IMR-90 (cell line): ENCODE data around the gene PLPP6. TPM values are rescaled to one million over a fixed set of nuclear protein-coding genes. Genes with fewer than 3 reads are reported as not detected.
A peak's percentile ranks its signal among the peaks of the same experiment; 100 is the strongest.

Source experiments
- ATAC-seq: fragments of 200-7000 bp; cut with Tn5 transposase; 2 replicates; pipeline ENCODE4 v1.9.1; 2020; ENCODE audit warnings: low read depth, mild to moderate bottlenecking, moderate library complexity
- BruUV-seq: library from RNA; stranded (reverse); fragments of 400-500 nt; replicated peaks from 2 replicates; lab custom pipeline; 2021; lab: Mats Ljungman, UMichigan
- CTCF ChIA-PET: fragments of 300-600 bp; formaldehyde crosslinking; extraction: SDS; loops from one replicate; lab custom pipeline; 2021; ENCODE audit warnings: antibody characterized with exemption; lab: Yijun Ruan, JAX
- POLR2A ChIA-PET: fragments of 300-600 bp; sonication (Branson Sonifier 250); formaldehyde crosslinking; loops from one replicate; lab custom pipeline; 2022; ENCODE audit warnings: antibody characterized with exemption; ENCODE audit not compliant: unreplicated experiment; lab: Charles Lee
- DNase-seq: peaks from one replicate; pipeline ENCODE4 v3.0.0; 2013
- H2AFZ ChIP-seq: replicated peaks from 2 replicates; pipeline ENCODE3; 2013; ENCODE audit warnings: low read length, mild to moderate bottlenecking; ENCODE audit not compliant: poor library complexity
- H2AK5ac ChIP-seq: 2 replicates; pipeline ENCODE4 v1.6.1; 2013; ENCODE audit warnings: low read depth, low read length, inconsistent platforms
- H2AK9ac ChIP-seq: replicated peaks from 2 replicates; pipeline ENCODE3; 2013; ENCODE audit warnings: mild to moderate bottlenecking, low read depth, low read length, moderate library complexity; ENCODE audit not compliant: poor library complexity
- H2BK120ac ChIP-seq: 2 replicates; pipeline ENCODE4 v1.6.1; 2013; ENCODE audit warnings: low read depth, low read length, inconsistent platforms
- H2BK15ac ChIP-seq: 3 replicates; pipeline ENCODE4 v1.6.1; 2013; ENCODE audit warnings: low read depth, low read length, inconsistent platforms
- H2BK20ac ChIP-seq: 2 replicates; pipeline ENCODE4 v1.6.1; 2013; ENCODE audit warnings: low read depth, mild to moderate bottlenecking, inconsistent platforms, low read length, moderate library complexity
- H2BK5ac ChIP-seq: 2 replicates; pipeline ENCODE4 v1.6.1; 2013; ENCODE audit warnings: mild to moderate bottlenecking, low read depth, low read length, inconsistent platforms; ENCODE audit not compliant: poor library complexity, severe bottlenecking
- H3K14ac ChIP-seq: replicated peaks from 2 replicates; pipeline ENCODE4 v1.6.1; 2013; ENCODE audit warnings: low read depth, low read length, inconsistent platforms
- H3K18ac ChIP-seq: 2 replicates; pipeline ENCODE4 v1.6.1; 2013; ENCODE audit warnings: low read depth, low read length, control low read depth
- H3K23ac ChIP-seq: 2 replicates; pipeline ENCODE4 v1.6.1; 2013; ENCODE audit warnings: low read depth, low read length, inconsistent platforms
- H3K27ac ChIP-seq: 2 replicates; pipeline ENCODE4 v1.5.1; 2013; ENCODE audit warnings: mild to moderate bottlenecking, control low read depth, low read length; ENCODE audit not compliant: insufficient read depth
- H3K27me3 ChIP-seq: 2 replicates; pipeline ENCODE4 v1.6.1; 2013; ENCODE audit warnings: low read length; ENCODE audit not compliant: control insufficient read depth, insufficient read depth
- H3K36me3 ChIP-seq: 2 replicates; pipeline ENCODE4 v1.6.1; 2013; ENCODE audit warnings: low read length, mixed read lengths; ENCODE audit not compliant: control insufficient read depth, insufficient read depth
- H3K4ac ChIP-seq: 2 replicates; pipeline ENCODE4 v1.6.1; 2013; ENCODE audit warnings: low read depth, low read length, inconsistent platforms
- H3K4me1 ChIP-seq: 2 replicates; pipeline ENCODE4 v1.6.1; 2013; ENCODE audit warnings: low read length, mixed read lengths; ENCODE audit not compliant: control insufficient read depth, insufficient read depth
- H3K4me2 ChIP-seq: 2 replicates; pipeline ENCODE4 v1.6.1; 2013; ENCODE audit warnings: low read depth, mild to moderate bottlenecking, control low read depth, low read length, moderate library complexity
- H3K4me3 ChIP-seq: 2 replicates; pipeline ENCODE4 v1.5.1; 2013; ENCODE audit warnings: low read depth, mild to moderate bottlenecking, control low read depth, low read length, moderate library complexity; ENCODE audit not compliant: insufficient read depth
- H3K56ac ChIP-seq: 2 replicates; pipeline ENCODE4 v1.6.1; 2013; ENCODE audit warnings: low read length, inconsistent platforms; ENCODE audit not compliant: insufficient read depth; ENCODE audit errors: extremely low read depth
- H3K79me1 ChIP-seq, 2 experiments: 2 replicates each; pipeline ENCODE4 v1.6.1; 2013; ENCODE audit warnings: low read length in 2 of 2, inconsistent platforms in 1 of 2, low read depth in 1 of 2
- H3K9ac ChIP-seq: 2 replicates; pipeline ENCODE4 v1.6.1; 2013; ENCODE audit warnings: low read depth, low read length, control low read depth
- H3K9me1 ChIP-seq: 2 replicates; pipeline ENCODE4 v1.6.1; 2013; ENCODE audit warnings: low read length, inconsistent platforms; ENCODE audit not compliant: insufficient read depth
- H3K9me3 ChIP-seq: 2 replicates; pipeline ENCODE4 v1.6.1; 2013; ENCODE audit warnings: low read length; ENCODE audit not compliant: control insufficient read depth, insufficient read depth
- H4K20me1 ChIP-seq: 2 replicates; pipeline ENCODE4 v1.6.1; 2013; ENCODE audit warnings: low read length, inconsistent platforms; ENCODE audit not compliant: insufficient read depth
- H4K5ac ChIP-seq: 2 replicates; pipeline ENCODE4 v1.6.1; 2013; ENCODE audit warnings: mild to moderate bottlenecking, low read depth, low read length, control low read depth
- H4K8ac ChIP-seq, 2 experiments: 2 replicates each; pipeline ENCODE4 v1.6.1; 2013; ENCODE audit warnings: low read depth in 2 of 2, low read length in 2 of 2, control low read depth in 1 of 2, inconsistent platforms in 1 of 2
- H4K91ac ChIP-seq: 2 replicates; pipeline ENCODE4 v1.6.1; 2013; ENCODE audit warnings: low read depth, low read length, inconsistent platforms; ENCODE audit not compliant: insufficient read depth
- BHLHE40 ChIP-seq: fragments of 150-350 bp; IDR thresholded peaks from 2 replicates; pipeline ENCODE4 v1.6.1; 2016; ENCODE audit warnings: mild to moderate bottlenecking, low read depth, low read length
- CEBPB ChIP-seq: IDR thresholded peaks from 2 replicates; pipeline ENCODE4 v1.6.1; 2012; ENCODE audit warnings: low read depth, low read length, improper control_type of control experiment
- CHD1 ChIP-seq: IDR thresholded peaks from 2 replicates; pipeline ENCODE4 v1.6.1; 2012; ENCODE audit warnings: low read depth, low read length, improper control_type of control experiment
- FOS ChIP-seq: fragments of 150-350 bp; IDR thresholded peaks from 2 replicates; pipeline ENCODE4 v1.6.1; 2016; ENCODE audit warnings: low read depth, low read length
- MAFK ChIP-seq: IDR thresholded peaks from 2 replicates; pipeline ENCODE4 v1.6.1; 2012; ENCODE audit warnings: low read depth, low read length, improper control_type of control experiment
- MAZ ChIP-seq: IDR thresholded peaks from 2 replicates; pipeline ENCODE4 v1.6.1; 2012; ENCODE audit warnings: low read depth, mild to moderate bottlenecking, low read length, improper control_type of control experiment, moderate library complexity, borderline replicate concordance
- MXI1 ChIP-seq: IDR thresholded peaks from 2 replicates; pipeline ENCODE4 v1.6.1; 2012; ENCODE audit warnings: low read depth, mild to moderate bottlenecking, low read length, moderate library complexity, borderline replicate concordance
- NFE2L2 ChIP-seq: fragments of 150-350 bp; IDR thresholded peaks from 2 replicates; pipeline ENCODE4 v1.6.1; 2016; ENCODE audit warnings: low read depth, mild to moderate bottlenecking, low read length
- POLR2A ChIP-seq: IDR thresholded peaks from 2 replicates; pipeline ENCODE4 v1.6.1; 2012; ENCODE audit warnings: mild to moderate bottlenecking, low read depth, low read length
- RAD21 ChIP-seq: IDR thresholded peaks from 2 replicates; pipeline ENCODE4 v1.6.1; 2012; ENCODE audit warnings: low read length, improper control_type of control experiment
- RCOR1 ChIP-seq: IDR thresholded peaks from 2 replicates; pipeline ENCODE4 v1.6.1; 2012; ENCODE audit warnings: mild to moderate bottlenecking, low read length, improper control_type of control experiment; ENCODE audit not compliant: insufficient replicate concordance
- RFX5 ChIP-seq: IDR thresholded peaks from 2 replicates; pipeline ENCODE4 v1.8.0; 2012; ENCODE audit warnings: low read depth, mild to moderate bottlenecking, low read length, moderate library complexity
- SMC3 ChIP-seq: fragments of 150-350 bp; IDR thresholded peaks from 2 replicates; pipeline ENCODE4 v1.6.1; 2016; ENCODE audit warnings: low read depth, mild to moderate bottlenecking, antibody characterized with exemption, low read length, moderate library complexity
- WGBS, 2 experiments: methylation state at CpG; one replicate each; pipeline versions ENCODE4 v1.1.5 to v1.1.7; 2013; ENCODE audit warnings: missing lambda C conversion rate in 2 of 2; ENCODE audit not compliant: insufficient read length in 1 of 2; ENCODE audit errors: extremely low coverage in 2 of 2; 5-methylcytosine and 5-hydroxymethylcytosine counted together
- dilution Hi-C: fragments of 300-500 bp; cut with HindIII; formaldehyde crosslinking; loops from one replicate; pipeline ENCODE4 v1.14.3; 2018; ENCODE audit warnings: low sequenced_read_pairs; ENCODE audit not compliant: unreplicated experiment
- in situ Hi-C: fragments of 300-500 bp; cut with MboI; formaldehyde crosslinking; loops from 3 replicates; pipeline ENCODE4 v1.14.3; 2019; ENCODE audit warnings: low sequenced_read_pairs, inconsistent platforms, mixed read lengths
- intact Hi-C: fragments of 100-400 bp; cut with micrococcal nuclease; formaldehyde crosslinking; loops from 2 replicates; pipeline ENCODE4 v1.10.0; 2022
- polyA plus RNA-seq, 3 experiments: library from polyadenylated mRNA; depleted of rRNA; stranded (reverse); fragments of >200 nt; gene quantifications; 2 replicates each; pipeline ENCODE4 v1.2.3, GENCODE V29; 2012; ENCODE audit warnings: low replicate concordance in 1 of 3
- total RNA-seq: library from RNA; depleted of rRNA; stranded (reverse); fragments of >200 nt; gene quantifications from 2 replicates; pipeline ENCODE4 v1.2.3, GENCODE V29; 2012
- TF ChIP-seq, protein P1 (sequence below): conservative IDR thresholded peaks from 2 replicates; pipeline ENCODE4 v1.5.1; 2012; ENCODE audit warnings: mild to moderate bottlenecking, low read depth, low read length, improper control_type of control experiment
- TF ChIP-seq, protein P2 (sequence below): fragments of 150-350 bp; IDR thresholded peaks from 2 replicates; pipeline ENCODE4 v1.6.1; 2016; ENCODE audit warnings: low read depth, mild to moderate bottlenecking, low read length, moderate library complexity, borderline replicate concordance
- TF ChIP-seq, protein P3 (sequence below): fragments of 150-350 bp; IDR thresholded peaks from 2 replicates; pipeline ENCODE4 v1.6.1; 2017; ENCODE audit warnings: mild to moderate bottlenecking, antibody characterized with exemption, low read length, low read depth

PLPP6 gene
- total and polyA plus RNA-seq, 2 of the 4 experiments (the other 2 are of a cell fraction): 3.4 to 5.9 TPM

DNA sequence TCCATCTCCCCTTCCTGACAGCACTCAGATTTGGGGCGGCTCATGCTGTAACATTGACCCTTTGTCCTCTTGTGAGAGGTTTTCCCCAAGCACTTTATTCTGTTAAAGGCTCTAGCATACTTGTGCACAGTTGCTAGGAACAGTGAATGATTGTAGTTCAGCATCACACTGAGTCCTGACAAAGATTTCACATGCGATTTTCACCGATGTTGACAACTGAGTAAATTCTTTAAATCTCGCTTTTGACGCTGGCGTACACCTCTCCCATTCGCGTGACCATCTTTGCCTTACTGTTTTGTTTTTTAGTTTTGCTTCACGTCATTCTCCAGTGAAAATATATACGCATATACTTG lies 18.1 kb downstream of the PLPP6 start:
- H3K27ac ChIP-seq: peak overlapping the region; percentile 83
- TF ChIP-seq POLR2A (no peak), RAD21 (no peak), NFE2L2 (no peak), CEBPB (no peak), RCOR1 (no peak), RFX5 (no peak), SMC3 (no peak), MXI1 (no peak), FOS (no peak), MAFK (no peak), BHLHE40 (no peak), CHD1 (no peak), MAZ (no peak)
- TF ChIP-seq, protein P1, sequence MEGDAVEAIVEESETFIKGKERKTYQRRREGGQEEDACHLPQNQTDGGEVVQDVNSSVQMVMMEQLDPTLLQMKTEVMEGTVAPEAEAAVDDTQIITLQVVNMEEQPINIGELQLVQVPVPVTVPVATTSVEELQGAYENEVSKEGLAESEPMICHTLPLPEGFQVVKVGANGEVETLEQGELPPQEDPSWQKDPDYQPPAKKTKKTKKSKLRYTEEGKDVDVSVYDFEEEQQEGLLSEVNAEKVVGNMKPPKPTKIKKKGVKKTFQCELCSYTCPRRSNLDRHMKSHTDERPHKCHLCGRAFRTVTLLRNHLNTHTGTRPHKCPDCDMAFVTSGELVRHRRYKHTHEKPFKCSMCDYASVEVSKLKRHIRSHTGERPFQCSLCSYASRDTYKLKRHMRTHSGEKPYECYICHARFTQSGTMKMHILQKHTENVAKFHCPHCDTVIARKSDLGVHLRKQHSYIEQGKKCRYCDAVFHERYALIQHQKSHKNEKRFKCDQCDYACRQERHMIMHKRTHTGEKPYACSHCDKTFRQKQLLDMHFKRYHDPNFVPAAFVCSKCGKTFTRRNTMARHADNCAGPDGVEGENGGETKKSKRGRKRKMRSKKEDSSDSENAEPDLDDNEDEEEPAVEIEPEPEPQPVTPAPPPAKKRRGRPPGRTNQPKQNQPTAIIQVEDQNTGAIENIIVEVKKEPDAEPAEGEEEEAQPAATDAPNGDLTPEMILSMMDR: no peak
- TF ChIP-seq, protein P2, sequence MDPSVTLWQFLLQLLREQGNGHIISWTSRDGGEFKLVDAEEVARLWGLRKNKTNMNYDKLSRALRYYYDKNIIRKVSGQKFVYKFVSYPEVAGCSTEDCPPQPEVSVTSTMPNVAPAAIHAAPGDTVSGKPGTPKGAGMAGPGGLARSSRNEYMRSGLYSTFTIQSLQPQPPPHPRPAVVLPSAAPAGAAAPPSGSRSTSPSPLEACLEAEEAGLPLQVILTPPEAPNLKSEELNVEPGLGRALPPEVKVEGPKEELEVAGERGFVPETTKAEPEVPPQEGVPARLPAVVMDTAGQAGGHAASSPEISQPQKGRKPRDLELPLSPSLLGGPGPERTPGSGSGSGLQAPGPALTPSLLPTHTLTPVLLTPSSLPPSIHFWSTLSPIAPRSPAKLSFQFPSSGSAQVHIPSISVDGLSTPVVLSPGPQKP: no peak
- TF ChIP-seq, protein P3, sequence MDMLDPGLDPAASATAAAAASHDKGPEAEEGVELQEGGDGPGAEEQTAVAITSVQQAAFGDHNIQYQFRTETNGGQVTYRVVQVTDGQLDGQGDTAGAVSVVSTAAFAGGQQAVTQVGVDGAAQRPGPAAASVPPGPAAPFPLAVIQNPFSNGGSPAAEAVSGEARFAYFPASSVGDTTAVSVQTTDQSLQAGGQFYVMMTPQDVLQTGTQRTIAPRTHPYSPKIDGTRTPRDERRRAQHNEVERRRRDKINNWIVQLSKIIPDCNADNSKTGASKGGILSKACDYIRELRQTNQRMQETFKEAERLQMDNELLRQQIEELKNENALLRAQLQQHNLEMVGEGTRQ: no peak
- H4K8ac ChIP-seq: peak overlapping the region; percentile 2 to 78; a peak in 3 of 4 replicates
- H3K23ac ChIP-seq: peak overlapping the region; percentile 57
- peak overlapping the region; percentile 79 for H2BK5ac ChIP-seq
- peak overlapping the region; percentile 96 for H3K9ac ChIP-seq
- ATAC-seq (no peak), DNase-seq (no peak)
- peak overlapping the region; percentile 73 for H3K4me2 ChIP-seq
- H3K18ac ChIP-seq: no peak overlapping the region; the same call in 1 of the 2 replicates
- in situ Hi-C loops (loop anchor here (25.0 kb wide), 1 partner anchor 568 kb away; no protein-coding TSS in a partner anchor), dilution Hi-C loops (no loop called here), intact Hi-C loops (loop anchor here (5.0 kb wide), 1 partner anchor 47 kb away; no protein-coding TSS in a partner anchor)
- ChIA-PET POLR2A (no interaction called here), CTCF (interaction anchor here (1.4 kb wide), 2 partner anchors 10 to 11 kb away, joined by 3 read pairs; no protein-coding TSS in a partner anchor)
- H2AK9ac ChIP-seq: peak overlapping the region; percentile 88
- peak overlapping the region; percentile 4; the same call in 1 of the 2 replicates for H2BK20ac ChIP-seq
- H2AFZ ChIP-seq: peak overlapping the region; percentile 99
- peak overlapping the region; percentile 74 for H3K56ac ChIP-seq
- H4K5ac ChIP-seq: peak overlapping the region; percentile 37; the same call in 1 of the 2 replicates
- no peaks in the 10 kb centered on the region for H3K9me3 ChIP-seq
- H3K9me1 ChIP-seq: peaks cover 5% of the 10 kb centered on the region
- peaks cover 3% of the 10 kb centered on the region for H3K36me3 ChIP-seq
- peaks cover 11 to 36% of the 10 kb centered on the region in 2 experiments for H3K79me1 ChIP-seq
- H4K91ac ChIP-seq: 0 out of 2 replicates have a peak overlapping the region, but pooled peaks have one; percentile 67
- no peaks in the 10 kb centered on the region for H3K27me3 ChIP-seq
- H3K4me1 ChIP-seq: peaks cover 6% of the 10 kb centered on the region
- H2AK5ac ChIP-seq: peak overlapping the region; percentile 9
- no peaks in the 10 kb centered on the region; the same call in 1 of the 2 replicates for H4K20me1 ChIP-seq
- H3K4me3 ChIP-seq: peak overlapping the region; percentile 60
- BruUV-seq: no TSS peak
- H2BK120ac ChIP-seq: peak overlapping the region; percentile 55; the same call in 1 of the 2 replicates
- no peak overlapping the region for H2BK15ac ChIP-seq
- H3K14ac ChIP-seq: peak overlapping the region; percentile 32
- H3K4ac ChIP-seq: peak overlapping the region; percentile 61
- 0% methylated on average over 3 of the region's 10 CpGs; no CpG with 5 or more reads in 1 of the 2 experiments for WGBS, 2 experiments
